HepG2 (cell line): ENCODE measurements around the gene PRKAG1. TPM values are rescaled to one million over a fixed set of nuclear protein-coding genes. Genes with fewer than 3 reads are reported as not detected.

Source experiments
- CBX2 ChIP-seq, 2 experiments: fragments of 200-600 bp in 1 of 2; sonication (generic); formaldehyde crosslinking in 1 of 2; IDR thresholded peaks; 2 replicates each; pipeline versions ENCODE4 v1.7.0 to v1.8.1; 2018 to 2022; ENCODE audit warnings: low read depth in 2 of 2, low read length in 1 of 2, mild to moderate bottlenecking in 1 of 2, missing genetic modification reagents in 1 of 2
- GTF2F1 ChIP-seq: fragments of 150-350 bp; IDR thresholded peaks from 2 replicates; pipeline ENCODE4 v1.6.1; 2014; ENCODE audit warnings: low read length
- HNRNPH1 ChIP-seq: fragments of 200-400 bp; formaldehyde crosslinking; optimal IDR thresholded peaks from 2 replicates; pipeline ENCODE3; 2017; ENCODE audit warnings: mild to moderate bottlenecking, low read depth, low read length
- NFKB2 ChIP-seq: sonication (generic); formaldehyde crosslinking; IDR thresholded peaks from 2 replicates; pipeline ENCODE4 v1.4.0; 2020; ENCODE audit warnings: missing genetic modification reagents, borderline replicate concordance
- SNRNP70 ChIP-seq: fragments of 200-400 bp; formaldehyde crosslinking; IDR thresholded peaks from 2 replicates; pipeline ENCODE4 v1.6.1; 2017; ENCODE audit warnings: mild to moderate bottlenecking, low read depth, low read length, moderate library complexity
- SP140L ChIP-seq: sonication (generic); formaldehyde crosslinking; IDR thresholded peaks from 2 replicates; pipeline ENCODE4 v1.4.0; 2020; ENCODE audit warnings: missing genetic modification reagents, borderline replicate concordance
- SRSF9 ChIP-seq: fragments of 200-400 bp; formaldehyde crosslinking; IDR thresholded peaks from 2 replicates; pipeline ENCODE4 v1.6.1; 2018; ENCODE audit warnings: borderline replicate concordance, mild to moderate bottlenecking, low read depth, low read length; ENCODE audit not compliant: insufficient read depth, poor library complexity, severe bottlenecking
- ZBTB40 ChIP-seq, 2 experiments: fragments of 450-650 bp in 1 of 2; sonication (generic) in 1 of 2; formaldehyde crosslinking in 1 of 2; IDR thresholded peaks; 2 replicates each; pipeline versions ENCODE4 v1.6.1 to v1.8.0; 2016 to 2022; ENCODE audit warnings: antibody characterized with exemption in 1 of 2, mild to moderate bottlenecking in 1 of 2, missing genetic modification reagents in 1 of 2
- ZNF205 ChIP-seq: IDR thresholded peaks from 2 replicates; pipeline ENCODE4 v1.6.1; 2018; ENCODE audit warnings: missing biosample characterization, missing genetic modification reagents
- ZNF496 ChIP-seq: sonication (generic); formaldehyde crosslinking; IDR thresholded peaks from 2 replicates; pipeline ENCODE4 v1.8.1; 2023; ENCODE audit warnings: mild to moderate bottlenecking, moderate library complexity, missing genetic modification reagents; ENCODE audit not compliant: insufficient replicate concordance
- ZNF567 ChIP-seq: sonication (generic); formaldehyde crosslinking; IDR thresholded peaks from 2 replicates; pipeline ENCODE4 v1.8.1; 2023; ENCODE audit warnings: mild to moderate bottlenecking, missing genetic modification reagents, borderline replicate concordance
- ZNF710 ChIP-seq: sonication (generic); formaldehyde crosslinking; IDR thresholded peaks from 2 replicates; pipeline ENCODE4 v1.5.0; 2020; ENCODE audit warnings: mild to moderate bottlenecking, missing genetic modification reagents, borderline replicate concordance
- ZNF737 ChIP-seq: sonication (generic); formaldehyde crosslinking; IDR thresholded peaks from 2 replicates; pipeline ENCODE4 v1.5.0; 2020; ENCODE audit warnings: missing genetic modification reagents, mild to moderate bottlenecking, borderline replicate concordance
- ZNF75D ChIP-seq: sonication (generic); formaldehyde crosslinking; IDR thresholded peaks from 2 replicates; pipeline ENCODE4 v1.8.1; 2023; ENCODE audit warnings: missing genetic modification reagents, mild to moderate bottlenecking, borderline replicate concordance
- ZNF766 ChIP-seq: sonication (generic); formaldehyde crosslinking; IDR thresholded peaks from 2 replicates; pipeline ENCODE4 v1.5.0; 2020; ENCODE audit warnings: missing genetic modification reagents, borderline replicate concordance
- ZNF788 ChIP-seq: sonication (generic); formaldehyde crosslinking; IDR thresholded peaks from 2 replicates; pipeline ENCODE4 v1.5.0; 2020; ENCODE audit warnings: mild to moderate bottlenecking, missing genetic modification reagents, borderline replicate concordance
- polyA plus RNA-seq, 8 experiments: library from polyadenylated mRNA; depleted of rRNA in 3 of 8; stranded (reverse) in 7 of 8; unstranded in 1 of 8; fragments of >200 nt; fragmentation: Illumina TruSeq in 4 of 8; extraction: Trizol in 4 of 8; gene quantifications; 2 replicates each; pipeline versions ENCODE4 v1.2.1 to v1.2.3, GENCODE V29; 2011 to 2016; ENCODE audit warnings: low read depth in 4 of 8, missing spikeins in 1 of 8, mixed read lengths in 1 of 8; ENCODE audit not compliant: insufficient read depth in 1 of 8
- total RNA-seq, 5 experiments: library from RNA; depleted of rRNA; stranded (reverse); fragments of >200 nt; fragmentation: Illumina TruSeq; extraction: Trizol; gene quantifications; 2 replicates each; pipeline ENCODE4 v1.2.3, GENCODE V29; 2016; ENCODE audit warnings: low read depth in 1 of 5

PRKAG1 gene
- total and polyA plus RNA-seq, 2 of the 13 experiments (the other 11 are each of a cell fraction or from before 2014, with no cell fraction given): 26.1 to 32.8 TPM

GRCh38 chr12:48998497-48999353 lies 19.9 kb downstream of the PRKAG1 start (continued):
- TF ChIP-seq ZNF205 (CRISPR knock-in tag) (peak; percentile 62), SP140L (no peak), SRSF9 (no peak), ZNF710 (no peak), NFKB2 (peak; percentile 92), ZBTB40 (IDR thresholded peaks at IDR 0.05) (no peak), ZBTB40 (CRISPR knock-in tag; IDR thresholded peaks at IDR 0.05) (peak; percentile 86; the same call in 1 of the 2 replicates), ZNF567 (CRISPR knock-in tag) (no peak), SNRNP70 (no peak), ZNF496 (CRISPR knock-in tag) (no peak), ZNF788 (no peak), ZNF737 (CRISPR knock-in tag) (peak; percentile 92; the same call in 1 of the 2 replicates), ZNF75D (no peak; the same call in 1 of the 2 replicates), CBX2 (IDR thresholded peaks at IDR 0.05; ENCODE audit: low read depth, low read length) (no peak), CBX2 (CRISPR knock-in tag; IDR thresholded peaks at IDR 0.05; ENCODE audit: low read depth) (peak; percentile 50; the same call in 1 of the 2 replicates), HNRNPH1 (no peak), ZNF766 (peak; percentile 77), GTF2F1 (no peak)
